Raji (cell line): ENCODE data around the gene ARHGAP6.

ENCODE experiments used
- POLR2A ChIP-seq: IDR thresholded peaks from 2 replicates; pipeline ENCODE4 v1.6.1; 2011; ENCODE audit warnings: low read depth, low read length, control low read depth; ENCODE audit not compliant: insufficient read depth

Gene ARHGAP6

DNA sequence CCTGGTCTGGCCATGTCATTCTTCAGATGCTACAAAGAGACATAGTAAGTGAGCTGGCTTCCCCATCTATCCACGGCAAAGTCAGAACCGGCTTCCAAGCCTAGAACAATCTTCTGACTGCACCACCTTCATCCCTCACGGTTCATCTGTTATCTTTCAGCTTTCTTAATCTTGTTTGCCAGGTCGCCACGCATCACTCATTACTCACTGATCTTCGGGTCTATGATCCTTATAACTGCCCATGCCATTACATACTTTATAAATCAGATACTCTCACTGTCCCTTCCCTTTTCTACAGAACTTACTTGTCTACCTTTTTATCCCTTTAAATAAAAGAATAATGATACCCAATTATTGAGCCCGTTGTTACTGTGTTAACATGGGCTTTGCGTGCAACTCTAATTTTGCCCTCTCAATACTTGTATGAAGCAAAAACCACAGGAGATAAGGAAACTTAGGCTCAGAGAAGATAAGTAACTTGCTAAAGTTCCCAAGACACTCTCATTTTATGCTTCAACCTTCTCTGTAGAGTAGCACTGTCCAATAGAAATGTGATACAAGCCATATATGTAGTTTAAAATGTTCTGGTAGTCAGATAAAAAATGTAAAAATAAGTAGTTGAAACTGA is 200.8 kb downstream of the ARHGAP6 start:
- no peak for TF ChIP-seq POLR2A

DNA sequence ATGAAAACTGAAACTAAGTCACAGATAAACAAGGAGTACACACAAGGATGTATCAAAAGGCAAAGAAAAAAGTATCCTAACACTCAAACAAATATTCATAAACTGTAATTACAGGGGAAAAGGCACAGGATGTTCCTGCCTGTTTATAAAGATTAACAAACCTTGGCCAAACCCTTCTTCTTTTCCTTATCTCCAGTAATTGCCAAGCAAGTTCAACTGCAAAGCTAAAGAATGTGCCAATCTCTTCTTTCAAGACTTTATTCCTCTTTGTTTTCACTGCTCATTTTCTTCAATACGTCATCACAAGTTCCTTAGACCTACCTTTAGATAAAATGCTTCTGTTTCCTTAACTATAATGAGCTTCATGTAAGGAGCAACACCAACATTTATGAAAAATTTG is 201.3 kb downstream of the ARHGAP6 start:
- no peak for TF ChIP-seq POLR2A

DNA sequence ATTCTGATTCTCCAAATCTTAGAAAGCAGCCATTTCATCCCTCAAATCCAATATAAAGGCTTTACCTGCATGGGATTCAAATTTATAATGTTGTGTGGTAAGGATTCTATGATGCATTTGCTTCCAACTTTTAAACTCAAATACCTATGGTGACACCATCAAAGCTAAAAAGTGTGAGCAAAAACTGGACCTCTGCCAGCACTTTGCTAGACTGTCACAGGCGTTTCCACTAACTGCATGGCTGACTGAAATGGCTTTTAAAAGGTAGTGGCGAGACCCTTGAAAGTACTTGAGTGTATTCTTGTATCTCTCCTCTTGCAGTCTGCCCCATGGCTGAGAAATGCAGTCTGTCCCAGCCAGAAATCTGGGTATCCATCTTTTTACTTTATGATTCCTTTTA is 203.1 kb downstream of the ARHGAP6 start:
- TF ChIP-seq POLR2A, result no peak

DNA sequence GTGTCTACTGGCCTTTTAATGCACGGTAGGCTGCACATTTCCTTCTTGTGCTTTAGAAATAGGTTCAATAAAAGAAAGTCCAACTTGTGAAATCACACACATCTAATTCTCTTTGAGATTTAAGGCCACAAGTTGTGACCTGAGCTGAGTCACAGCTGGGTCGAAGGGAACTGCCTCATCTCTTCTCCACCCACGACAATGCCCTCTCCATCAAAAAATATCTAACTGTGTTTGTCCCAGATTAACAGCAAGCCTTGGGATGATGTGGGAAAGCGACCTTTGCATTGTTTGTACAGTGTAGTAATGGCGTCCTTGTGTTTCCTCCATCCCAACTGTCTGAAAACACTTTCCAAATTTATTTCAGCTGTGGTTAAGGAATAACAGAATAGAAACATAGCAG is 203.6 kb downstream of the ARHGAP6 start:
- TF ChIP-seq POLR2A, result no peak

DNA sequence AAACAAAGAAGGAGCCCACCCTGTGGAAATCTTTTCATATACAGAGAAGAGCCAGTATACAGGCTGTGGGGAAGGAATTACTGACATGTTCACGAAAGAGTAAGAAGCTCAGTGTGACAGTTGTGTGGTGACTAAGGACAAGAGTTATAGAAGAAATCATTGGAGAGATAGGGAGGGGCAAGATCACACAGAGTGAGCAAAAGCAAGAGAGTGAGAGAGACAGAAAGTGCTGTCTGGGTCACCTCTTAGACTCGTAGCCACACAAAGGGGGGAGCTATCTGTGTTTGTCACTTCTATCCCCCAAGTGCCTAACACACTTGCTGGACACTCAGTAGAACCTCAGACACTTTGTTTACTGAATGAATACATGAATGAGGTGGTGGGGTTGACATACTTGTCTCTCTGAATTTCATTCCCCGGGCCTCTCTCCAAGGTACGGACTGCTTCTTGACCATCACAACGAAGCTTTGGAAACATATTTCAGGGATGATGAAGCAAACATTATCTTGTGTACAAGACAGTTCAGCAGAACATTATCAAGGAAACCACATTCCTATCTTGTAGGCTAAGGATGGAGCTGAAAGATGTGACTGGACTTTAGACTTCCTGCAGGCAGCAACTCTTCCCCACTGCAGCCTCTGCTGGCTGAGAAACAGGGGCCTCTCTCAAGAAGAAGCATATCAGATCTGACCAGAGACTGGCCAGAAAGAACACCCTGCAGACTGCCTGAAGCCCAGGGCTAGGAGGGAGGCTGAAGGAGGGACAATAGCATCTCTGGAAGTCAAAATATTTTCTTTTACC is 204.3 kb downstream of the ARHGAP6 start:
- TF ChIP-seq POLR2A, result no peak

DNA sequence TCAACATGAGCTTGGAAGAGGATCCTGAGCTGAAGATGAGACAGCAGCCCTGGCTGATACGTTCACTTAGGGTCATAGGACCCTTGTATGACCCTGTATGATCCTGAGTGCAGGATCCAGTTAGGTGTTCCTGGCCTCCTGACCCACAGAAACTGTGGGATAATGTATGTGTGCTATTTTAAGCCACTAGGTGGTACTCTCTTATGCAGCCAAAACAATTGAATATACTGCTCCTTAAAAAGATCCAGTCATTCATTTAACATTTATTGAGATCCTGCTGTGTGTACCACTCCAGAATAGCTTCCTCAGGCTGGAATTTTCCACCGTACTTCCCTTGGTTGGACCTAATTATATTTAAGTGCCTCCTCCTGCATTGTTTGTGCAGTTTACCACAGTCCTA is 205.4 kb downstream of the ARHGAP6 start:
- no peak for TF ChIP-seq POLR2A

DNA sequence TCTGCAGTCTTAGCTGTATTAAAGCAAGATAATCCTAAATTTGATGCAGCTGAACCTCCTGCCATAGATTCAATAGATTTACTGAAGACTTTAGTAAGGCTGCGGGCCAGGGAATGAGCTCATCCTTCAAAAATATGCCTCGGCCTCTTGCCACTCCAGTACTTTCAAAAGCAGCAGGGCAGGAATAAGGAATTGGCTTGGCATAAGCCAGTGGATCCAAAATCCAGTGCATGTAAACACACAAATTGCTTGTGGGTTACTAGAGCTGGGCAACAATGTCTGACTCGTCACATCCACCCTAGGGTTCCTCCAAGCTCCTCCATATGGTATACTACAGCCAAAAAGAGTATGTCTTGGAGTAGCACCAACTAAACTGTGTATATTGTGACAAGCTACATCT is 207.6 kb downstream of the ARHGAP6 start:
- no peak for TF ChIP-seq POLR2A

DNA sequence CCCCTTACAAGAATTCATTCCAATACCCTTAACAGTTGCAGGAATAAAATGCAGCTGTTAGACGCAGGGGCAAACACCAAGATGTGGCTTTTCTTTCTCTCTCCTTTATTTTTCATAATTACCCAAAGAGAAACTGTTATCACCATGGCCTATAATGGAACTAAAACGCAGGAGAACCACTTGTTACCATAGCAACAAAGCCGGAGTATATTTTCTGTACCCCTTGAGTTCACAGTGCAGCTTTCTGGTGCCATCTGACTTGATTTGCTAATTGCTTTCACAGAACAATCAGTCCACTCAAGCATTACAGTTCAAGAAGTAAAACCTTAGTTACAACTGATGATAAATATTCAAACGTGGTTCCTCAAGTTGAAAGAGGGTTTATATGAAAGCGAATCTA is 214.6 kb downstream of the ARHGAP6 start:
- TF ChIP-seq POLR2A, result no peak

DNA sequence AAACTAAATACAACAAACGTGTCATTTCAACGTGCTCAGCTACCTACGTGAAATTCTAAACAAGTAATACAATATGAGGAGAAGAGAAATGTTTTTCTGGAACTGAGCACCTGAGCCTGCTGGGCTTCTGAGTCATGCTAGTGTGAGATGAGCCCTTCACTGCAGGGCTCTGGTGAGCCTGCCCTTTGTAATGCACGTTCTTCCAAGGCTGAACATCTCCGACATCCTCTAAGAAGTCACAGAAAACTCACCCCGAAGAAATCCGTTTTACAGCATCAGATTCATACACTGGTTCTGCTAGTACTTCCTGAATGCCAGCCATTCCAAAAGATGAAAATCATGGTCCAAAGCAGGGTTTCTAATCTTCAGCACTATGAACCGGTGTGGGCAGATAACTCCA is 215.4 kb downstream of the ARHGAP6 start:
- no peak for TF ChIP-seq POLR2A

DNA sequence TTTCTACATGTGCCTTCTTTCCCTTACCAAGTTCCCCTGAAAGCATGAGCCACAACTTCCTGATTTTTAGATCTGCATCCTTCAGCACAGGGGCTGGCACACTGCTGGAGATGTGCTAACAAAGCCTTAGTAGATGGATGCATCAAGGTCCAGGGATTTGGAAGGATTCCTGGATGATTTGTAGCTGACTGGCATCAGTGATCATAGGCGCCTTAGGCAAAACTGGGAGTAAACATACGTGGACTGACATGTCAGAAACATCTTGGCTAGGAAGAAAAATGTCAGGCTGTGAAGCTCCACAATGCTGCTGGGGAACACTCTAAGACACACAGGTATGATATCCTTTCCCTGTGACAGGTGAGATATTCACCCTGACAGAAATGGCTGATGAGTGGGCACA is 216.1 kb downstream of the ARHGAP6 start:
- no peak for TF ChIP-seq POLR2A

DNA sequence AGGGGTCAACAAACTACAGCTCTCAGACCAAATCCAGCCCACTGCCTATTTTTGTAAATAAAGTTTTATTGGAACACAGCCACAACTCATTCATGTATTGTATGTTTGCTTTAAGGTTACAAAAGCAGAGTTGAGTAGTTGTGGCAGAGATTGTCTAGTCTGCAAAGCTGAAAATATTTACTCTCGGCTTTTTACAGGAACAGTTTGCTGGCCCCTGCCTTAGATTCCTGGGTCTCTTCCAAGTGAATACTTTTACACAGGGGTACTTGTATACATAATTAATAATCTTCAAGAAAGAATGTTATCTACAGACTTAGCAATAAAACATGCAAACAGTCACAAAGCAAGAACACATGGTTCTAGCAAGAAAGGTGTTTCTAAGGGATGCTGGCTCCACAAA is 218.3 kb downstream of the ARHGAP6 start:
- TF ChIP-seq POLR2A, result no peak

DNA sequence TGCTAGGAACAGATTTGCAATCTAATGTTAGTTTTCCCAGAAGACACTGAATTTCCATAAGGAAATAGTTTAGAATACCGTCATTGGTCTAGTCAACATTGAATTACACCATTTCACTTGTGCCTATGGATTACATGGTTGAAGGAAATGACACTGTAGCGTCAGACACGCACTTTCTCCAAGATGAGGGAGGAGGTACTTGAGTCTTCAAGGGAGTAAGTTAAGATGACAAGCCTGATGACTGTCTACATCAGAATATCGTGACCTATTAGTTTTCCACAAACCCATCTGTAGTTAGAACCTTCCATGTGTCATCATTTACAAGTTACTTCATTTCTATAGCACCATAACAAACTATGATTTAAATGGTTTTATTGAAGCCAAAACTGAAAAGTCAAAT is 218.8 kb downstream of the ARHGAP6 start:
- TF ChIP-seq POLR2A, result no peak

DNA sequence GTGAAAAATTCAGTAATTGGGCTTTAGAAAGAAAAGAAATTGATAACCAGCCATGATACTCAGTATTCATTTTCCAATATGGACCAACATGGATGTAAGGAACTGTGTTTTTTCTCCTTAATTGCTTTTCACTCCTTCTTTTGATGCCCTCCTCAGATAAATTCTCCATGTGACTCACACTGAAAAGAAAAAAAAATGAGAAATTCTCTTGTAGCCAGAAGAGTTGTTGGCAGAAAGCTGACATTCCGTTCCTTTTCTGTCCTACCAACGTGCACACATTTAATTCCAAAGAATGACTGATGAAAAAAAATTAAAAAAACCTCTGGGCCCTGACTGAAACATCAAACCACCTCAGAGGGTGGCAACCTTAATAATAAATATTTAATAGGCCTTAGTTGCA is 219.4 kb downstream of the ARHGAP6 start:
- TF ChIP-seq POLR2A, result no peak

DNA sequence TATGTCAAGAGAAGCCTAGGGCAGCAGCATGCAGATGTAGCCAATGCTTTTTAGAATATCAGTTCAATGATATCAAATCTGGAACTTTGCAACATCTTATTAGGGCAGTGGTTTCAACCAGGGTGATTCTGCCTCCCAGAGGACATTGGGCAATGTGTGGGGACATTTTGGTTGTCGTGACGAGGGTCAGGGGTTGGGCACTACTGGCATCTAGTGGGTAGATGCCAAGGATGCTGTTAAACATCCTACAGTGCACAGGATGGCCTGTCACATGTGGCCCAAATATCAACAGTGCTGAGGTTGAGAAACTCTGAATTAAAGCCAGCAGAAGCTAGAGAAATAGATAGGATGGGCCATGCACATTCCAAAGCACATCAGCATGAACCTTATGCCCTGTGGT is 220.2 kb downstream of the ARHGAP6 start:
- TF ChIP-seq POLR2A, result no peak

DNA sequence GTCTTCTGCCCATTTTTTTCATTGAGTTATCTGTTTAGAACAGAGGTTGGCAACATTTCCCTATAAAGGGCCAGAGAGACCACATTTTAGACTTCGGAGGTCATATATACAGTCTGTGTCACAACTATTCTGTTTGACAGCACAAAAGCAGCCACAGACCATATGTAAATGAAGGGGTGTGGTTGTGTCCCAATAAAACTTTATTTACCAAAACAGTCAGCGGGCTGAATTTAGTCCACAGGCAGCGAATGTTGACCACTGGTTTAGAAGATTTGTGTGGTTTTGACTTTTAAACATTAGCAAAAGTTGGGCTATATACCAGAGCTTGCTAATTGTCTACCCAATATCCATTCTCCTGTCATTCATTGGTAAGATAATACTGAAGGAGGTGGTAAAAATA is 221.7 kb downstream of the ARHGAP6 start:
- no peak for TF ChIP-seq POLR2A

DNA sequence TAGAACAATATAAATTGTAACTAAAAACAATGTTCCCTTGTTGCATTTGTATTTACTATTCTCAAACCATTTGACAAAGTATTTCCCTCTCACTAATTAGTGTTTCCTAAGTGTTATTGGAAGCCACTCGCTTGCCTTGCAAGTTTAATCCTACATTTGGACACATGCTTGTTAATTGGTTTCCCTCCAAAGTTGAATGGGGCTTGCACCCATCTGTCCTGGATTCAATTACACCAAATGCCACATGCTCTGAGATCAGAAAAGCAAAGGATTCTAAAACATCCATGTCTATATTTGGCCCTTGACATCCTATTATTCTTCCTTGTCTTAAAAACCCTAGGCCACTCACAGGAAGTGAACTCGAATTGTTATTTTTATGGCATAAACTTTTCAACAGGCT is 225.9 kb downstream of the ARHGAP6 start:
- TF ChIP-seq POLR2A, result no peak

DNA sequence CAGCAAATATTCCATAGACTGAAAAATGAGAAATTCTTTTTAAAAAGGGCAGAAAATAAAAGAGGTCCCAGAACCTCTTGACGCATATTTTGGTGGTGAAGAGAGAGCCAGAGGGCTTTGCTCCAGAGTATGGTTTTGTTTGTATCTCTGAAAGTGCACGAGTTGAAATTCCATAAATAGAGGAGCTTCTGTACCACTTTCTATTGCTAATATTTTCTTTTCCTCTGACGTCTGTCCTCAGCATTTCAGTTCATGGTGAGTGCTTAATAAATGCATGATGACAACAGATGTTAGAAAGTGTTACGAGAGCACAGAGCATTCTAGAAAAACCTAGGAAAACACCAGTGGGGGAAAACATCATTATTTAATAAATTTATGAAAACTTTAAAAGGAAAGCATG is 227.0 kb downstream of the ARHGAP6 start:
- no peak for TF ChIP-seq POLR2A

DNA sequence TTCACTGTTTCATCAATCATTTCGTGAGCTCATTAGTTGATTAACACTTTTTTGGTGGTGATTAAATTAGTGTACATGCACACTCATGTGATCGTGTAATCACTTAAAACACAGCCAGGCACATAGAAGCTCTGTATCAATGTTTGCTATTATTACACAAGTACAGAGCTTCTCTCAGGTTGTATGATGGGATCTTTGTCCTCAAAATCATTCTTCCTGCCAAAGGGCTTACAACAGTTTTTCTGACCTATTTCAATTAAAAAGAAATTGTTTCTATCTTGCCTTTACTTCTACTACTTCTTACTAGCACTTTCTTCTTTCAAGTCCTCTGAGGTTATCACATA is 227.4 kb downstream of the ARHGAP6 start:
- no peak for TF ChIP-seq POLR2A
